ENCODE measurements around the gene LINC00237.

LINC00237 gene

GRCh38 chr20:21118782-21119181, 12.6 kb upstream of the LINC00237 start:
- ChIA-PET POLR2A (no interaction called here), CTCF (no interaction called here)
- no peak for TF ChIP-seq LEF1 (IDR thresholded peaks at IDR 0.05; ENCODE audit: borderline replicate concordance)
- no peak for DNase-seq (ENCODE audit: extremely low spot score)

- ChIA-PET CTCF (no interaction called here), POLR2A (no interaction called here)
- no peak for DNase-seq (ENCODE audit: extremely low spot score)
- TF ChIP-seq FOXM1 (IDR thresholded peaks at IDR 0.05; ENCODE audit: borderline replicate concordance), result no peak
- TF ChIP-seq HDGF (IDR thresholded peaks at IDR 0.05; ENCODE audit: borderline replicate concordance), result no peak
Measured at GRCh38 chr20:21118138-21118537, 12.0 kb upstream of the LINC00237 start.

GRCh38 chr20:21117521-21117920, 11.4 kb upstream of the LINC00237 start:
- POLR2A ChIA-PET, result no interaction called here
- no peak for DNase-seq (ENCODE audit: extremely low spot score)
- TF ChIP-seq BHLHE40 (IDR thresholded peaks at IDR 0.05; ENCODE audit: borderline replicate concordance) (no peak), PKNOX1 (IDR thresholded peaks at IDR 0.05) (no peak)
- CTCF ChIA-PET, result no interaction called here

GRCh38 chr20:21114584-21114983, 8.4 kb upstream of the LINC00237 start:
- TF ChIP-seq ZNF384 (IDR thresholded peaks at IDR 0.05) (no peak), PKNOX1 (IDR thresholded peaks at IDR 0.05) (no peak), CTBP1 (IDR thresholded peaks at IDR 0.05; ENCODE audit: borderline replicate concordance) (no peak), NFRKB (IDR thresholded peaks at IDR 0.05) (no peak), TARDBP (IDR thresholded peaks at IDR 0.05) (no peak), SUZ12 (IDR thresholded peaks at IDR 0.05) (no peak), BHLHE40 (IDR thresholded peaks at IDR 0.05; ENCODE audit: borderline replicate concordance) (no peak), ELF4 (IDR thresholded peaks at IDR 0.05) (no peak), FOXK2 (IDR thresholded peaks at IDR 0.05) (no peak), HDGF (IDR thresholded peaks at IDR 0.05; ENCODE audit: borderline replicate concordance) (no peak), SP1 (IDR thresholded peaks at IDR 0.05) (no peak), L3MBTL2 (conservative IDR thresholded peaks at IDR 0.05) (no peak), LEF1 (IDR thresholded peaks at IDR 0.05; ENCODE audit: borderline replicate concordance) (no peak), FOXA1 (IDR thresholded peaks at IDR 0.05) (no peak), FOXM1 (IDR thresholded peaks at IDR 0.05; ENCODE audit: borderline replicate concordance) (no peak), ARNT (IDR thresholded peaks at IDR 0.05) (no peak)
- DNase-seq (ENCODE audit: extremely low spot score), result no peak
- CTCF ChIA-PET, result no interaction called here
- POLR2A ChIA-PET, result interaction anchor here (1.6 kb wide), 1 partner anchor 11 kb away, joined by 5 read pairs; the partner anchor contains the start of gene KIZ

GRCh38 chr20:21113697-21114096, 7.5 kb upstream of the LINC00237 start:
- no peak for DNase-seq (ENCODE audit: extremely low spot score)
- POLR2A ChIA-PET, result no interaction called here
- CTCF ChIA-PET, result no interaction called here
- no peak for TF ChIP-seq ZNF384 (IDR thresholded peaks at IDR 0.05)
- no peak for TF ChIP-seq HDGF (IDR thresholded peaks at IDR 0.05; ENCODE audit: borderline replicate concordance)
- TF ChIP-seq ELF4 (IDR thresholded peaks at IDR 0.05), result no peak
- no peak for TF ChIP-seq NFRKB (IDR thresholded peaks at IDR 0.05)
- no peak for TF ChIP-seq ARNT (IDR thresholded peaks at IDR 0.05)
- no peak for TF ChIP-seq PKNOX1 (IDR thresholded peaks at IDR 0.05)
- TF ChIP-seq BHLHE40 (IDR thresholded peaks at IDR 0.05; ENCODE audit: borderline replicate concordance), result no peak
- no peak for TF ChIP-seq SUZ12 (IDR thresholded peaks at IDR 0.05)
- TF ChIP-seq LEF1 (IDR thresholded peaks at IDR 0.05; ENCODE audit: borderline replicate concordance), result no peak
- no peak for TF ChIP-seq FOXK2 (IDR thresholded peaks at IDR 0.05)
- TF ChIP-seq FOXM1 (IDR thresholded peaks at IDR 0.05; ENCODE audit: borderline replicate concordance), result no peak
- TF ChIP-seq SP1 (IDR thresholded peaks at IDR 0.05), result no peak
- TF ChIP-seq FOXA1 (IDR thresholded peaks at IDR 0.05), result no peak
- no peak for TF ChIP-seq TARDBP (IDR thresholded peaks at IDR 0.05)
- no peak for TF ChIP-seq CTBP1 (IDR thresholded peaks at IDR 0.05; ENCODE audit: borderline replicate concordance)
- no peak for TF ChIP-seq L3MBTL2 (conservative IDR thresholded peaks at IDR 0.05)

- DNase-seq (ENCODE audit: extremely low spot score), result no peak
- ChIA-PET CTCF (no interaction called here), POLR2A (no interaction called here)
- no peak for TF ChIP-seq ELF4 (IDR thresholded peaks at IDR 0.05)
- TF ChIP-seq FOXK2 (IDR thresholded peaks at IDR 0.05), result no peak
- no peak for TF ChIP-seq ARNT (IDR thresholded peaks at IDR 0.05)
- no peak for TF ChIP-seq TARDBP (IDR thresholded peaks at IDR 0.05)
- no peak for TF ChIP-seq L3MBTL2 (conservative IDR thresholded peaks at IDR 0.05)
Measured at GRCh38 chr20:21111416-21111815, 5.3 kb upstream of the LINC00237 start.

GRCh38 chr20:21110811-21111210, 4.7 kb upstream of the LINC00237 start:
- no peak for DNase-seq (ENCODE audit: extremely low spot score)
- ChIA-PET POLR2A (no interaction called here), CTCF (no interaction called here)
- no peak for TF ChIP-seq L3MBTL2 (conservative IDR thresholded peaks at IDR 0.05)

GRCh38 chr20:21109144-21109543, 3.0 kb upstream of the LINC00237 start:
- no peak for TF ChIP-seq FOXM1 (IDR thresholded peaks at IDR 0.05; ENCODE audit: borderline replicate concordance)
- no peak for TF ChIP-seq ARNT (IDR thresholded peaks at IDR 0.05)
- no peak for TF ChIP-seq FOXA1 (IDR thresholded peaks at IDR 0.05)
- TF ChIP-seq BHLHE40 (IDR thresholded peaks at IDR 0.05; ENCODE audit: borderline replicate concordance), result no peak
- TF ChIP-seq TARDBP (IDR thresholded peaks at IDR 0.05), result no peak
- no peak for TF ChIP-seq ELF4 (IDR thresholded peaks at IDR 0.05)
- no peak for TF ChIP-seq CTBP1 (IDR thresholded peaks at IDR 0.05; ENCODE audit: borderline replicate concordance)
- no peak for TF ChIP-seq PKNOX1 (IDR thresholded peaks at IDR 0.05)
- no peak for TF ChIP-seq FOXK2 (IDR thresholded peaks at IDR 0.05)
- no peak for TF ChIP-seq HDGF (IDR thresholded peaks at IDR 0.05; ENCODE audit: borderline replicate concordance)
- TF ChIP-seq SP1 (IDR thresholded peaks at IDR 0.05), result no peak
- TF ChIP-seq NFRKB (IDR thresholded peaks at IDR 0.05), result no peak
- TF ChIP-seq ZNF384 (IDR thresholded peaks at IDR 0.05), result no peak
- no peak for DNase-seq (ENCODE audit: extremely low spot score)
- CTCF ChIA-PET, result no interaction called here
- POLR2A ChIA-PET, result no interaction called here

Data from HEK293T (cell line).